Mesenchymal stem cell (in vitro differentiated cells and primary cell): ENCODE results near the gene GPA33.

Experiments used
- DNase-seq: peaks from one replicate; pipeline ENCODE4 v3.0.0-alpha.2; 2013
- H2AFZ ChIP-seq: one replicate; pipeline ENCODE4 v1.6.1; 2013; ENCODE audit warnings: low read depth, mild to moderate bottlenecking, control low read depth, inconsistent platforms, low read length, moderate library complexity
- H2AK5ac ChIP-seq: 2 replicates; pipeline ENCODE4 v1.6.1; 2013; ENCODE audit warnings: low read length, moderate library complexity, mild to moderate bottlenecking, inconsistent platforms; ENCODE audit not compliant: severe bottlenecking
- H2BK120ac ChIP-seq: one replicate; pipeline ENCODE4 v1.6.1; 2013; ENCODE audit warnings: low read depth, mild to moderate bottlenecking, inconsistent platforms, low read length, moderate library complexity
- H2BK12ac ChIP-seq, 2 experiments: one replicate each; pipeline ENCODE4 v1.6.1; 2013; ENCODE audit warnings: inconsistent platforms in 2 of 2, low read length in 2 of 2, mild to moderate bottlenecking in 2 of 2, moderate library complexity in 2 of 2, control low read depth in 1 of 2
- H2BK15ac ChIP-seq: one replicate; pipeline ENCODE4 v1.6.1; 2013; ENCODE audit warnings: mild to moderate bottlenecking, low read depth, inconsistent platforms; ENCODE audit not compliant: poor library complexity, severe bottlenecking
- H2BK5ac ChIP-seq: 2 replicates; pipeline ENCODE4 v1.6.1; 2013; ENCODE audit warnings: low read depth, mild to moderate bottlenecking, low read length, control low read depth, inconsistent platforms; ENCODE audit not compliant: poor library complexity, severe bottlenecking
- H3K14ac ChIP-seq, 2 experiments: one replicate each; pipeline ENCODE4 v1.6.1; 2013; ENCODE audit warnings: inconsistent platforms in 2 of 2, low read length in 2 of 2, control low read depth in 1 of 2, mild to moderate bottlenecking in 1 of 2, moderate library complexity in 1 of 2
- H3K18ac ChIP-seq, 2 experiments: one replicate each; pipeline ENCODE4 v1.6.1; 2013; ENCODE audit warnings: inconsistent platforms in 2 of 2, low read length in 2 of 2, control low read depth in 1 of 2, low read depth in 1 of 2, mild to moderate bottlenecking in 1 of 2
- H3K23ac ChIP-seq, 2 experiments: one replicate each; pipeline ENCODE4 v1.6.1; 2013; ENCODE audit warnings: inconsistent platforms in 2 of 2, low read length in 2 of 2, mild to moderate bottlenecking in 2 of 2, moderate library complexity in 2 of 2, control low read depth in 1 of 2
- H3K27ac ChIP-seq: 2 replicates; pipeline ENCODE4 v1.5.1; 2013; ENCODE audit warnings: mild to moderate bottlenecking, moderate library complexity, low read length, control low read depth, inconsistent platforms; ENCODE audit not compliant: poor library complexity, severe bottlenecking
- H3K27me3 ChIP-seq, 2 experiments: 2 replicates each; pipeline versions ENCODE4 v1.6.1 to v1.7.0; 2013; ENCODE audit warnings: low read length in 2 of 2, mild to moderate bottlenecking in 2 of 2, moderate library complexity in 2 of 2, control low read depth in 1 of 2, inconsistent platforms in 1 of 2; ENCODE audit not compliant: control insufficient read depth in 1 of 2, insufficient read depth in 1 of 2
- H3K36me3 ChIP-seq, 2 experiments: 2 replicates each; pipeline versions ENCODE4 v1.6.1 to v1.7.0; 2013; ENCODE audit warnings: low read length in 2 of 2, control low read depth in 1 of 2, inconsistent platforms in 1 of 2, low read depth in 1 of 2, mild to moderate bottlenecking in 1 of 2; ENCODE audit not compliant: insufficient read depth in 2 of 2, control insufficient read depth in 1 of 2
- H3K4ac ChIP-seq, 2 experiments: one replicate each; pipeline ENCODE4 v1.6.1; 2013; ENCODE audit warnings: inconsistent platforms in 2 of 2, low read length in 2 of 2, mild to moderate bottlenecking in 2 of 2, moderate library complexity in 2 of 2, control low read depth in 1 of 2, low read depth in 1 of 2
- H3K4me1 ChIP-seq: 2 replicates; pipeline ENCODE4 v1.6.1; 2013; ENCODE audit warnings: low read depth, low read length, control low read depth; ENCODE audit not compliant: control insufficient read depth, insufficient read depth
- H3K4me2 ChIP-seq: 2 replicates; pipeline ENCODE4 v1.6.1; 2013; ENCODE audit warnings: low read length, mild to moderate bottlenecking, inconsistent platforms; ENCODE audit not compliant: poor library complexity, severe bottlenecking
- H3K4me3 ChIP-seq, 2 experiments: 2 replicates each; pipeline versions ENCODE4 v1.5.1 to v1.7.0; 2013; ENCODE audit warnings: low read length in 2 of 2, mild to moderate bottlenecking in 2 of 2, control low read depth in 1 of 2, low read depth in 1 of 2; ENCODE audit not compliant: insufficient read depth in 1 of 2
- H3K79me1 ChIP-seq: replicated peaks from 2 replicates; pipeline ENCODE4 v1.6.1; 2013; ENCODE audit warnings: mild to moderate bottlenecking, control low read depth, low read length, inconsistent platforms; ENCODE audit not compliant: poor library complexity, severe bottlenecking
- H3K9ac ChIP-seq: 2 replicates; pipeline ENCODE4 v1.7.0; 2013; ENCODE audit warnings: mild to moderate bottlenecking, low read length, moderate library complexity
- H3K9me3 ChIP-seq: 2 replicates; pipeline ENCODE4 v1.7.0; 2013; ENCODE audit warnings: mild to moderate bottlenecking, low read length; ENCODE audit not compliant: control insufficient read depth
- H4K8ac ChIP-seq: one replicate; pipeline ENCODE4 v1.6.1; 2013; ENCODE audit warnings: inconsistent platforms, mild to moderate bottlenecking, low read length, moderate library complexity
- H4K91ac ChIP-seq: one replicate; pipeline ENCODE4 v1.6.1; 2013; ENCODE audit warnings: mild to moderate bottlenecking, low read length, inconsistent platforms
- WGBS: methylation state at CpG from one replicate; pipeline ENCODE4 v1.1.7; 2013; ENCODE audit warnings: mixed read lengths; 5-methylcytosine and 5-hydroxymethylcytosine counted together

Gene GPA33

GRCh38 chr1:167077868-167078210, 12.3 kb downstream of the GPA33 start:
- no peak overlapping the region for H3K23ac ChIP-seq
- H4K91ac ChIP-seq, result no peak overlapping the region
- H2BK120ac ChIP-seq, result no peak overlapping the region
- H3K18ac ChIP-seq, result no peak overlapping the region
- peaks cover 29 to 76% of the 10 kb centered on the region in 2 experiments for H3K27me3 ChIP-seq
- H2BK12ac ChIP-seq, result no peak overlapping the region
- DNase-seq, result no peak
- H3K27ac ChIP-seq, result no peak overlapping the region
- peaks cover 10% of the 10 kb centered on the region for H3K4me1 ChIP-seq
- no peak overlapping the region for H2AK5ac ChIP-seq
- H2AFZ ChIP-seq, result no peak overlapping the region
- H3K36me3 ChIP-seq, result no peaks in the 10 kb centered on the region
- H3K79me1 ChIP-seq, result no peaks in the 10 kb centered on the region
- H2BK5ac ChIP-seq, result no peak overlapping the region
- H3K4me2 ChIP-seq, result no peak overlapping the region
- no peak overlapping the region for H4K8ac ChIP-seq
- H3K14ac ChIP-seq, result no peak overlapping the region
- H3K4me3 ChIP-seq, result no peak overlapping the region
- H3K9ac ChIP-seq, result no peak overlapping the region
- H3K9me3 ChIP-seq, result no peaks in the 10 kb centered on the region
- no peak overlapping the region for H2BK15ac ChIP-seq
- no peak overlapping the region for H3K4ac ChIP-seq

DNA sequence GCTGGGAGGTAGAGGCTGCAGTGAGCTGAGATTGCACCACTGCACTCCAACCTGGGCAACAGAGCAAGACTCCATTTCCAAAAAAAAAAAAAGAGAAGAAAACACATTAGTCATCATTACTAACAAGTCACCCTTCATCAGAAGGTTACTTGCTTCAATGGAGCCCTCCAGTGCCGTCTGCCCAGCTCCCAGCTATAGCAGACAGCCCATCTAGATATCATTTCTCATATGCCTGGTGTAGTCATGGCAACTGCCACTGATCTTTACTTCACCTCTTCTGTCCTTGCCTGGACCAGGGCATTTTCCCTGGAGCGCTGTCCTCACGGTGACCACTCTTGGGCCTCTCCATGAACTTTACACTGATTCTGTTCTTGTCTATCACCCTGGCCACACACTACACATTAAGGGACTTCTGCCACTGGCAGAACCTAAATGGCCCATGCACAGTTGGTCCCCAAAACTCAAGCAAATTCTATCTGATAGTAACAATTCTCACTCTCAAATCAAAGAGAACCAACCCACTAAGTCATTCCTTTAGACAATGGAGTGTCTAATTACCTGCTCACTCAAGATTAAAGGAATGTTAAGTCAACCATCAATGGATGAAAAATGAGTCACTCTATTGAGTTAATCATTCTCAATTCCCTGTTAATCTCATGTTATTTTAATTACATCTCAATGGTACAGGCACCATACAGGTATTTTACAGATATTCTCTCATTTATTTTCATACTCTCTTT, 12.9 kb downstream of the GPA33 start:
- no peak for DNase-seq
- H2BK12ac ChIP-seq, result no peak overlapping the region
- H4K8ac ChIP-seq, result no peak overlapping the region
- H3K18ac ChIP-seq, result no peak overlapping the region
- no peak overlapping the region for H2BK120ac ChIP-seq
- H3K14ac ChIP-seq, result no peak overlapping the region
- H4K91ac ChIP-seq, result no peak overlapping the region
- peaks cover 7% of the 10 kb centered on the region for H3K4me1 ChIP-seq
- no peaks in the 10 kb centered on the region for H3K79me1 ChIP-seq
- H3K4me3 ChIP-seq, result no peak overlapping the region
- no peak overlapping the region for H3K4me2 ChIP-seq
- WGBS, result 88% methylated on average over 3 of the region's 3 CpGs
- no peak overlapping the region for H2AFZ ChIP-seq
- H3K9ac ChIP-seq, result no peak overlapping the region
- peaks cover 29 to 70% of the 10 kb centered on the region in 2 experiments for H3K27me3 ChIP-seq
- H3K4ac ChIP-seq, result no peak overlapping the region
- H2BK15ac ChIP-seq, result no peak overlapping the region
- H3K36me3 ChIP-seq, result no peaks in the 10 kb centered on the region
- no peaks in the 10 kb centered on the region for H3K9me3 ChIP-seq
- no peak overlapping the region for H2BK5ac ChIP-seq
- H2AK5ac ChIP-seq, result no peak overlapping the region
- no peak overlapping the region for H3K23ac ChIP-seq
- no peak overlapping the region for H3K27ac ChIP-seq

DNA sequence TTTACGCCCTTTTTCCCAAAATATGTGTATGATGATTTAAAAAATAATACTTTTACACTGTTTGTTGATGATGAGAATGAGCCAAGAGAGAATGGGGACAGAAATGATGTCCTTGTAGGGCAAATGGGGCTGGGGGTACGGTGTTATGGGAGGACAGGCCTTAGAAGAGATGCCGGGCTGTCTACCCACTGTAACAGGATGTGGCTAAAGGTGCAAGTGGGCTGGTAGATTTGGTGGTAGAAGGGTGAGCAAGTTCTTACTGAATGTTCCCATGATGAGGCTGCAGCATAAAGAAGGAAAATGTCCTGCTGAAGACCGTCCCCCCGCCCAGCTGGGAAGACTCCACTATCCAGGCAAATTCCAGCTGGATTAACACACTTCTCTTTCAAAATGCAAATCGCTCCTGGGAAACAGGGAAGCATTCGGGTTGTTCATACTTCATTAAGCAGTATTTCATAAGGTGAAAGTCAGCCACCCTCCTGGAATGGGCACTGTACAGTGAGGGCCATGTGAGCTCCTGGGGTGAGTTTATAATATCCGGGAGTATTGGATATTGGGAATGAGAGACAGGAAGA, 14.0 kb downstream of the GPA33 start:
- peaks cover 25 to 66% of the 10 kb centered on the region in 2 experiments for H3K27me3 ChIP-seq
- no peak overlapping the region for H3K18ac ChIP-seq
- H2AFZ ChIP-seq, result no peak overlapping the region
- no peak overlapping the region for H3K4me3 ChIP-seq
- H3K9ac ChIP-seq, result no peak overlapping the region
- H3K14ac ChIP-seq, result no peak overlapping the region
- no peak overlapping the region for H4K91ac ChIP-seq
- H2BK15ac ChIP-seq, result no peak overlapping the region
- no peak overlapping the region for H4K8ac ChIP-seq
- H3K79me1 ChIP-seq, result no peaks in the 10 kb centered on the region
- no peaks in the 10 kb centered on the region for H3K9me3 ChIP-seq
- H2AK5ac ChIP-seq, result no peak overlapping the region
- H2BK5ac ChIP-seq, result no peak overlapping the region
- H2BK120ac ChIP-seq, result no peak overlapping the region
- peaks cover 7% of the 10 kb centered on the region for H3K4me1 ChIP-seq
- no peaks in the 10 kb centered on the region for H3K36me3 ChIP-seq
- no peak overlapping the region for H2BK12ac ChIP-seq
- H3K23ac ChIP-seq, result no peak overlapping the region
- no peak overlapping the region for H3K4ac ChIP-seq
- WGBS, result 89% methylated on average over 8 of the region's 8 CpGs
- no peak overlapping the region for H3K27ac ChIP-seq
- no peak for DNase-seq
- no peak overlapping the region for H3K4me2 ChIP-seq

DNA sequence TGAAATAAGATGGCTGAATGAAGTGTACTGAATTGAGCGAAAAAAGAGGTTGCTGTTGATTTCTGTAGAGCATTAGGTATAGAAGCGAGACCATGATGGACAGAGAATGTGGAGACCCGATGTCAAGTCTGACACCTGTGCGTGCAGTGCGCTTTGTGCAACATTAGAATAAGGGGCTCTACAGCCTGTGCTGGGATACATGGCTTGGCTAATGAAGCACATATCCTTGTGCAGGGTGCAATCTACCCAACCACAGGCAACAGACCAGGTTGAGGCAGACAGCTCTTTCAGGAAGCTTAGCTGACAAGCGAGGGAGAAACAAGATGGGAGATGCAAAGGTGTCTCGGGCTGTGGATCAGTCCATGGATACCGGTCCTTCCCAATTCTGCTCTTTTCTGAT, 18.9 kb downstream of the GPA33 start:
- no peak overlapping the region for H3K9ac ChIP-seq
- no peak overlapping the region for H4K8ac ChIP-seq
- H3K23ac ChIP-seq, result no peak overlapping the region
- no peak for DNase-seq
- H3K27ac ChIP-seq, result no peak overlapping the region
- peaks cover 2% of the 10 kb centered on the region for H3K4me1 ChIP-seq
- no peak overlapping the region for H3K14ac ChIP-seq
- H2BK5ac ChIP-seq, result no peak overlapping the region
- no peak overlapping the region for H2BK15ac ChIP-seq
- H3K4me3 ChIP-seq, result no peak overlapping the region
- H2AFZ ChIP-seq, result no peak overlapping the region
- no peak overlapping the region for H2AK5ac ChIP-seq
- H4K91ac ChIP-seq, result no peak overlapping the region
- no peak overlapping the region for H2BK120ac ChIP-seq
- 97% methylated on average over 8 of the region's 8 CpGs for WGBS
- peaks cover 0 to 2% of the 10 kb centered on the region in 2 experiments for H3K36me3 ChIP-seq
- H3K27me3 ChIP-seq, result peaks cover 21 to 49% of the 10 kb centered on the region in 2 experiments
- no peak overlapping the region for H3K4me2 ChIP-seq
- no peak overlapping the region for H3K18ac ChIP-seq
- no peak overlapping the region for H2BK12ac ChIP-seq
- no peak overlapping the region for H3K4ac ChIP-seq
- no peaks in the 10 kb centered on the region for H3K79me1 ChIP-seq
- no peaks in the 10 kb centered on the region for H3K9me3 ChIP-seq
